HEK293 (cell line): ENCODE data around the gene VSTM5.

Experiments used
- CTCF ChIA-PET: fragments of 350-600 bp; formaldehyde crosslinking; extraction: SDS; loops from one replicate; lab custom pipeline; 2021; ENCODE audit warnings: antibody characterized with exemption; lab: Yijun Ruan, JAX
- POLR2A ChIA-PET: fragments of 300-600 bp; formaldehyde crosslinking; extraction: SDS; loops from one replicate; lab custom pipeline; 2020; ENCODE audit warnings: antibody characterized with exemption, inconsistent platforms; lab: Yijun Ruan, JAX
- H3K27ac ChIP-seq: fragments of 200-500 bp; sonication (Bioruptor generic); 2 replicates; pipeline ENCODE4 v1.5.1; 2014; ENCODE audit warnings: low read depth, low read length, control low read depth, inconsistent platforms; ENCODE audit errors: extremely low read depth
- H3K36me3 ChIP-seq, 2 experiments: fragments of 200-500 bp in 1 of 2; sonication (Bioruptor generic) in 1 of 2; 1 replicate in 1 of 2; 2 replicates in 1 of 2; pipeline ENCODE4 v1.5.1; 2014 to 2017; ENCODE audit warnings: inconsistent platforms in 2 of 2, low read length in 2 of 2; ENCODE audit not compliant: control insufficient read depth in 2 of 2, insufficient read depth in 1 of 2
- H3K4me1 ChIP-seq: fragments of 200-500 bp; sonication (Bioruptor generic); 2 replicates; pipeline ENCODE4 v1.5.1; 2014; ENCODE audit warnings: mild to moderate bottlenecking, low read length, inconsistent platforms; ENCODE audit not compliant: control insufficient read depth, insufficient read depth
- H3K4me3 ChIP-seq: 2 replicates; pipeline ENCODE4 v1.5.1; 2011; ENCODE audit warnings: low read depth, mild to moderate bottlenecking, control low read depth, low read length, moderate library complexity
- H3K9me3 ChIP-seq: fragments of 200-500 bp; sonication (Bioruptor generic); 2 replicates; pipeline ENCODE4 v1.5.1; 2014; ENCODE audit warnings: low read depth, low read length, inconsistent platforms; ENCODE audit not compliant: control insufficient read depth, insufficient read depth
- PBX3 ChIP-seq: sonication (generic); formaldehyde crosslinking; IDR thresholded peaks from 2 replicates; pipeline ENCODE4 v1.8.1; 2022; ENCODE audit warnings: mild to moderate bottlenecking, moderate library complexity, missing genetic modification reagents
- SP3 ChIP-seq: fragments of 450-650 bp; formaldehyde crosslinking; IDR thresholded peaks from 2 replicates; pipeline ENCODE4 v1.5.1; 2016; ENCODE audit warnings: missing biosample characterization, missing genetic modification characterization
- ZBTB17 ChIP-seq: fragments of 450-650 bp; formaldehyde crosslinking; IDR thresholded peaks from 2 replicates; pipeline ENCODE4 v1.5.1; 2016; ENCODE audit warnings: missing biosample characterization, missing genetic modification characterization
- ZBTB48 ChIP-seq: fragments of 450-650 bp; formaldehyde crosslinking; IDR thresholded peaks from 2 replicates; pipeline ENCODE4 v1.5.1; 2016; ENCODE audit warnings: missing biosample characterization, missing genetic modification characterization
- ZBTB8A ChIP-seq: fragments of 450-650 bp; formaldehyde crosslinking; IDR thresholded peaks from 2 replicates; pipeline ENCODE4 v1.5.1; 2016; ENCODE audit warnings: missing biosample characterization, missing genetic modification characterization
- ZEB2 ChIP-seq: fragments of 450-650 bp; formaldehyde crosslinking; IDR thresholded peaks from 2 replicates; pipeline ENCODE4 v1.5.1; 2016; ENCODE audit warnings: missing biosample characterization, missing genetic modification characterization
- ZIC2 ChIP-seq: fragments of 450-650 bp; formaldehyde crosslinking; IDR thresholded peaks from 2 replicates; pipeline ENCODE4 v1.5.1; 2016; ENCODE audit warnings: missing biosample characterization, missing genetic modification characterization
- ZNF146 ChIP-seq: fragments of 450-650 bp; formaldehyde crosslinking; IDR thresholded peaks from 2 replicates; pipeline ENCODE4 v1.5.1; 2016; ENCODE audit warnings: missing biosample characterization, missing genetic modification characterization
- ZNF221 ChIP-seq: fragments of 450-650 bp; formaldehyde crosslinking; IDR thresholded peaks from 2 replicates; pipeline ENCODE4 v1.5.1; 2017; ENCODE audit warnings: missing biosample characterization, missing genetic modification characterization, borderline replicate concordance
- ZNF280D ChIP-seq: fragments of 450-650 bp; formaldehyde crosslinking; IDR thresholded peaks from 2 replicates; pipeline ENCODE4 v1.5.1; 2016; ENCODE audit warnings: missing biosample characterization, missing genetic modification characterization
- ZNF501 ChIP-seq: fragments of 450-650 bp; formaldehyde crosslinking; IDR thresholded peaks from 2 replicates; pipeline ENCODE4 v1.5.1; 2016; ENCODE audit warnings: missing biosample characterization, missing genetic modification characterization
- TF ChIP-seq, protein P1 (sequence below): fragments of 450-650 bp; formaldehyde crosslinking; IDR thresholded peaks from 2 replicates; pipeline ENCODE4 v1.5.1; 2016; ENCODE audit warnings: missing biosample characterization, missing genetic modification characterization
- TF ChIP-seq, protein P2 (sequence below): fragments of 450-650 bp; formaldehyde crosslinking; IDR thresholded peaks from 2 replicates; pipeline ENCODE4 v1.5.1; 2017; ENCODE audit warnings: missing biosample characterization, missing genetic modification characterization

Gene VSTM5

DNA sequence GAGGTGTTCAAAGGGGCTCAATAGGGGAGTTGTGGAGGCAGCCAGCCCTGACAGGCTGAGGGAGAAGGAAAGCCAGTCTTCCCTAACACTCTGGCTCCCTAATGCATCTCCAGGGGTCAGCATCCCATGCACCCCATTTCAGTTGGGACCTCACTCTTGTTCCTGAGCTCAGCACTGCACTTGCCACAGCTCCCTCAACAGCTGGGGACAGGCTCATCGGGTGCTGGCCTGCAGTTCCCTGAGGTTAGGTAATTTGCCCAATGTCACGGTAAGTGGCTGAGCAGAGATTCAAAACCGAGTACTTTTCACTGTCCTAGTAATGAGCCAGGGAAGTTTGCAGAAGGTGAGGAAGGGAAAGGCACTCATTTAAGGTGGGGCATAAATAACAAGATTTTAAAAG, 20.8 kb downstream of the VSTM5 start (continued):
- TF ChIP-seq ZBTB48 (tag by site-specific recombination): no peak
- TF ChIP-seq PBX3 (CRISPR knock-in tag): no peak
- no peak for TF ChIP-seq ZBTB8A (tag by site-specific recombination)
- no peak for TF ChIP-seq ZNF146 (tag by site-specific recombination)
- no peak for TF ChIP-seq ZBTB17 (tag by site-specific recombination)
- TF ChIP-seq, all 188 proteins: peak for 0

- CTCF ChIA-PET: no interaction called here
- TF ChIP-seq ZNF221 (tag by site-specific recombination): no peak
Measured at GRCh38 chr11:93827363-93827762, 23.1 kb downstream of the VSTM5 start.

DNA sequence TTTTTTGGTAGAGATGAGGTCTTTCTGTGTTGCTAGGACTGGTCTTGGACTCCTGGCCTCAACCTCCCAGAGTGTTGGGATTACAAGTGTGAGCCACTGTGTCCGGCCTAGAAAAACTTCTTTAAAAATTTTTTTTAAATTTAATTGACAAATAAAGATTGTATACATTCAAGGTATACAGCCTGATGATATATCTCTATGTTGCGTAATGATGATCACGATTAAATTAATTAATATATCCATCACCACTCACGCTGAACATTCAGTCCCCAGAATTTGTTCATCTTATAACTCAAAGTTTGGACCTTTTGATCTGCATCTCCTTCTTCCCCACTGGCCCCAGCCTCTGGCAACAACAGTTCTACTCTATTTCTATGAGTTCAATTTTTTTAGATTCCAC, 27.2 kb downstream of the VSTM5 start:
- Histone ChIP-seq H3K4me1 (no peaks in the 10 kb centered on the region), H3K27ac (no peak overlapping the region), H3K4me3 (no peak overlapping the region), H3K9me3 (no peaks in the 10 kb centered on the region), H3K36me3 (peaks cover 0 to 6% of the 10 kb centered on the region in 2 experiments; a peak in 1 of 3 replicates)
- ChIA-PET CTCF (no interaction called here), POLR2A (no interaction called here)
- TF ChIP-seq PBX3 (CRISPR knock-in tag) (no peak), ZNF501 (tag by site-specific recombination) (no peak), ZNF280D (tag by site-specific recombination) (no peak)
- TF ChIP-seq, protein P1, sequence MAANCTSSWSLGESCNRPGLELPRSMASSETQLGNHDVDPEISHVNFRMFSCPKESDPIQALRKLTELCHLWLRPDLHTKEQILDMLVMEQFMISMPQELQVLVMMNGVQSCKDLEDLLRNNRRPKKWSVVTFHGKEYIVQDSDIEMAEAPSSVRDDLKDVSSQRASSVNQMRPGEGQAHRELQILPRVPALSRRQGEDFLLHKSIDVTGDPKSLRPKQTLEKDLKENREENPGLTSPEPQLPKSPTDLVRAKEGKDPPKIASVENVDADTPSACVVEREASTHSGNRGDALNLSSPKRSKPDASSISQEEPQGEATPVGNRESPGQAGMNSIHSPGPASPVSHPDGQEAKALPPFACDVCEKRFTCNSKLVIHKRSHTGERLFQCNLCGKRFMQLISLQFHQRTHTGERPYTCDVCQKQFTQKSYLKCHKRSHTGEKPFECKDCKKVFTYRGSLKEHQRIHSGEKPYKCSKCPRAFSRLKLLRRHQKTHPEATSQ (tag by site-specific recombination): no peak
- TF ChIP-seq, all 188 proteins: peak for 0

More at GRCh38 chr11:93827363-93827762, 23.1 kb downstream of the VSTM5 start:
- H3K9me3 ChIP-seq: no peaks in the 10 kb centered on the region
- POLR2A ChIA-PET: no interaction called here
- no peaks in the 10 kb centered on the region for H3K36me3 ChIP-seq
- no peak overlapping the region for H3K27ac ChIP-seq
- H3K4me1 ChIP-seq: no peaks in the 10 kb centered on the region
- no peak overlapping the region for H3K4me3 ChIP-seq

GRCh38 chr11:93822359-93822758, 28.1 kb downstream of the VSTM5 start:
- Histone ChIP-seq H3K27ac (no peak overlapping the region), H3K9me3 (no peaks in the 10 kb centered on the region), H3K4me1 (no peaks in the 10 kb centered on the region), H3K36me3 (peaks cover 0 to 8% of the 10 kb centered on the region in 2 experiments; a peak in 1 of 3 replicates), H3K4me3 (no peak overlapping the region)
- ChIA-PET POLR2A (no interaction called here), CTCF (no interaction called here)
- no peak for TF ChIP-seq ZEB2 (tag by site-specific recombination)
- TF ChIP-seq SP3 (tag by site-specific recombination): no peak
- TF ChIP-seq, protein P2, sequence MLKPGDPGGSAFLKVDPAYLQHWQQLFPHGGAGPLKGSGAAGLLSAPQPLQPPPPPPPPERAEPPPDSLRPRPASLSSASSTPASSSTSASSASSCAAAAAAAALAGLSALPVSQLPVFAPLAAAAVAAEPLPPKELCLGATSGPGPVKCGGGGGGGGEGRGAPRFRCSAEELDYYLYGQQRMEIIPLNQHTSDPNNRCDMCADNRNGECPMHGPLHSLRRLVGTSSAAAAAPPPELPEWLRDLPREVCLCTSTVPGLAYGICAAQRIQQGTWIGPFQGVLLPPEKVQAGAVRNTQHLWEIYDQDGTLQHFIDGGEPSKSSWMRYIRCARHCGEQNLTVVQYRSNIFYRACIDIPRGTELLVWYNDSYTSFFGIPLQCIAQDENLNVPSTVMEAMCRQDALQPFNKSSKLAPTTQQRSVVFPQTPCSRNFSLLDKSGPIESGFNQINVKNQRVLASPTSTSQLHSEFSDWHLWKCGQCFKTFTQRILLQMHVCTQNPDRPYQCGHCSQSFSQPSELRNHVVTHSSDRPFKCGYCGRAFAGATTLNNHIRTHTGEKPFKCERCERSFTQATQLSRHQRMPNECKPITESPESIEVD (tag by site-specific recombination): no peak
- no peak for TF ChIP-seq ZIC2 (tag by site-specific recombination)
